PC-9 (cell line): ENCODE measurements around the gene HPS6. TPM values are rescaled to one million over a fixed set of nuclear protein-coding genes. Genes with fewer than 3 reads are reported as not detected.

ENCODE experiments used
- BruUV-seq: library from RNA; stranded (reverse); fragments of 400-500 nt; replicated peaks from 2 replicates; lab custom pipeline; 2021; lab: Mats Ljungman, UMichigan
- CTCF ChIA-PET: fragments of 300-600 bp; sonication (Branson Sonifier 250); formaldehyde crosslinking; loops from one replicate; lab custom pipeline; 2022; ENCODE audit warnings: antibody characterized with exemption; lab: Charles Lee
- POLR2A ChIA-PET: fragments of 300-600 bp; sonication (Branson Sonifier 250); formaldehyde crosslinking; loops from one replicate; lab custom pipeline; 2022; ENCODE audit warnings: antibody characterized with exemption; ENCODE audit not compliant: unreplicated experiment; lab: Charles Lee
- DNase-seq, 2 experiments: peaks; one replicate each; pipeline versions ENCODE4 v3.0.0 to v3.0.0-alpha.2; 2015 to 2022; ENCODE audit warnings: mixed read lengths in 1 of 2
- H2AFZ ChIP-seq: fragments of 200-600 bp; sonication (generic); 2 replicates; pipeline ENCODE4 v1.8.1; 2017; ENCODE audit warnings: antibody characterized with exemption
- H3F3A ChIP-seq: fragments of 200-600 bp; sonication (generic); 2 replicates; pipeline ENCODE4 v1.8.1; 2017; ENCODE audit warnings: antibody characterized with exemption, mild to moderate bottlenecking, low read depth; ENCODE audit not compliant: insufficient read depth
- H3K27ac ChIP-seq: fragments of 200-600 bp; sonication (generic); 2 replicates; pipeline ENCODE4 v1.6.1; 2016; ENCODE audit warnings: mixed run types
- H3K27me3 ChIP-seq: fragments of 200-600 bp; sonication (generic); 2 replicates; pipeline ENCODE4 v1.6.1; 2016; ENCODE audit warnings: low read depth, mixed run types; ENCODE audit not compliant: insufficient read depth
- H3K36me3 ChIP-seq: fragments of 200-600 bp; sonication (generic); 2 replicates; pipeline ENCODE4 v1.6.1; 2016; ENCODE audit warnings: low read depth, mixed run types
- H3K4me1 ChIP-seq: fragments of 200-600 bp; sonication (generic); replicated peaks from 2 replicates; pipeline ENCODE4 v1.6.1; 2016; ENCODE audit warnings: mixed run types; ENCODE audit not compliant: insufficient read depth
- H3K4me2 ChIP-seq: fragments of 200-600 bp; sonication (generic); 2 replicates; pipeline ENCODE4 v1.6.1; 2017; ENCODE audit warnings: mixed run types
- H3K4me3 ChIP-seq: fragments of 200-600 bp; sonication (generic); 2 replicates; pipeline ENCODE4 v1.6.1; 2016; ENCODE audit warnings: mixed run types
- H3K79me2 ChIP-seq: fragments of 200-600 bp; sonication (generic); 2 replicates; pipeline ENCODE4 v1.6.1; 2017; ENCODE audit warnings: low read depth, mixed run types
- H3K9me2 ChIP-seq: fragments of 200-600 bp; sonication (generic); 2 replicates; pipeline ENCODE4 v1.8.1; 2017; ENCODE audit warnings: mild to moderate bottlenecking; ENCODE audit not compliant: insufficient read depth
- H3K9me3 ChIP-seq: fragments of 200-600 bp; sonication (generic); 2 replicates; pipeline ENCODE4 v1.8.1; 2016; ENCODE audit warnings: low read depth; ENCODE audit not compliant: insufficient read depth
- H4K20me1 ChIP-seq: fragments of 200-600 bp; sonication (generic); 2 replicates; pipeline ENCODE4 v1.8.1; 2017; ENCODE audit not compliant: insufficient read depth
- CTCF ChIP-seq: fragments of 200-600 bp; sonication (generic); conservative IDR thresholded peaks from 2 replicates; pipeline ENCODE4 v1.6.1; 2017; ENCODE audit warnings: mixed run types, antibody characterized with exemption, mild to moderate bottlenecking, moderate library complexity
- EZH2 ChIP-seq: fragments of 200-600 bp; sonication (generic); IDR thresholded peaks from 2 replicates; pipeline ENCODE4 v1.8.0; 2017; ENCODE audit warnings: antibody characterized with exemption, low read depth
- intact Hi-C: fragments of 100-400 bp; cut with micrococcal nuclease; formaldehyde crosslinking; loops from one replicate; pipeline ENCODE4 v1.10.0; 2022; ENCODE audit not compliant: unreplicated experiment
- total RNA-seq: library from RNA; stranded (reverse); gene quantifications from 2 replicates; pipeline ENCODE4 v1.2.3, GENCODE V29; 2021

HPS6 gene
- total RNA-seq, 1 experiment from 2014 or later, result 12.5 TPM

- no TSS peak for BruUV-seq
- CTCF ChIA-PET, result interaction anchor here (0.5 kb wide), 1 partner anchor 19 kb away, joined by 3 read pairs; no protein-coding TSS in a partner anchor
- no peaks in the 10 kb centered on the region for H3F3A ChIP-seq
- intact Hi-C loops, result no loop called here
- H3K27me3 ChIP-seq, result no peaks in the 10 kb centered on the region
- H3K79me2 ChIP-seq, result peaks cover 13% of the 10 kb centered on the region
- no peak overlapping the region for H2AFZ ChIP-seq
- no peaks in the 10 kb centered on the region for H3K4me1 ChIP-seq
- H3K4me3 ChIP-seq, result no peak overlapping the region
- no peaks in the 10 kb centered on the region for H3K9me3 ChIP-seq
- DNase-seq, result no peak
- H3K36me3 ChIP-seq, result no peaks in the 10 kb centered on the region
- no peaks in the 10 kb centered on the region; the same call in 1 of the 2 replicates for H4K20me1 ChIP-seq
- H3K9me2 ChIP-seq, result no peaks in the 10 kb centered on the region
- H3K27ac ChIP-seq, result no peak overlapping the region
- no peak overlapping the region for H3K4me2 ChIP-seq
- POLR2A ChIA-PET, result no interaction called here
- no peak for TF ChIP-seq CTCF
- no peak for TF ChIP-seq EZH2
These were observed 44.3 kb downstream of the HPS6 start for GRCh38 chr10:102109166-102110116.

- ChIA-PET POLR2A (no interaction called here), CTCF (no interaction called here)
- Histone ChIP-seq H3K27ac (no peak overlapping the region), H2AFZ (no peak overlapping the region), H3K4me3 (no peak overlapping the region), H3K4me2 (no peak overlapping the region), H3K9me3 (no peaks in the 10 kb centered on the region), H3K9me2 (no peaks in the 10 kb centered on the region), H3K79me2 (peaks cover 13% of the 10 kb centered on the region), H3F3A (no peaks in the 10 kb centered on the region), H3K4me1 (no peaks in the 10 kb centered on the region; the same call in 1 of the 2 replicates), H4K20me1 (no peaks in the 10 kb centered on the region; the same call in 1 of the 2 replicates), H3K27me3 (no peaks in the 10 kb centered on the region), H3K36me3 (no peaks in the 10 kb centered on the region)
- intact Hi-C loops, result no loop called here
- TF ChIP-seq CTCF (no peak), EZH2 (no peak)
- BruUV-seq, result no TSS peak
- DNase-seq, result no peak
These were observed 46.1 kb downstream of the HPS6 start for GRCh38 chr10:102111276-102111675.

GRCh38 chr10:102112210-102112817, 47.2 kb downstream of the HPS6 start:
- Histone ChIP-seq H3K9me3 (no peaks in the 10 kb centered on the region), H3K79me2 (peaks cover 13% of the 10 kb centered on the region), H3K36me3 (no peaks in the 10 kb centered on the region), H3K4me3 (no peak overlapping the region), H3F3A (no peaks in the 10 kb centered on the region), H2AFZ (no peak overlapping the region), H3K27ac (no peak overlapping the region), H4K20me1 (no peaks in the 10 kb centered on the region; the same call in 1 of the 2 replicates), H3K4me1 (no peaks in the 10 kb centered on the region; the same call in 1 of the 2 replicates), H3K27me3 (no peaks in the 10 kb centered on the region), H3K9me2 (no peaks in the 10 kb centered on the region), H3K4me2 (no peak overlapping the region)
- CTCF ChIA-PET, result no interaction called here
- POLR2A ChIA-PET, result interaction anchor here (0.5 kb wide), 1 partner anchor 19 kb away, joined by 11 read pairs; no protein-coding TSS in a partner anchor
- DNase-seq, result no peak
- intact Hi-C loops, result no loop called here
- no peak; the same call in 1 of the 2 replicates for TF ChIP-seq CTCF
- no peak for TF ChIP-seq EZH2
- BruUV-seq, result no TSS peak
